WERI-Rb-1 (cell line): ENCODE results near the gene LRFN4.

Experiments
- DNase-seq: peaks from one replicate; pipeline ENCODE4 v3.0.0-alpha.2; 2020
- H3K27ac ChIP-seq: fragments of 250-450 bp; sonication (Bioruptor Pico); 2 replicates; pipeline ENCODE4 v1.5.1; 2020; ENCODE audit warnings: mild to moderate bottlenecking, moderate library complexity
- H3K27me3 ChIP-seq: fragments of 250-450 bp; sonication (Bioruptor Pico); 2 replicates; pipeline ENCODE4 v1.5.1; 2021; ENCODE audit warnings: mild to moderate bottlenecking, low read depth, moderate library complexity; ENCODE audit not compliant: insufficient read depth, severe bottlenecking
- H3K36me3 ChIP-seq: fragments of 250-450 bp; sonication (Bioruptor Pico); 2 replicates; pipeline ENCODE4 v1.5.1; 2020; ENCODE audit warnings: mild to moderate bottlenecking, moderate library complexity
- H3K4me3 ChIP-seq: 2 replicates; pipeline ENCODE4 v1.5.1; 2011; ENCODE audit warnings: low read depth, mild to moderate bottlenecking, control low read depth, low read length
- H3K9me3 ChIP-seq: fragments of 250-450 bp; sonication (Bioruptor Pico); 2 replicates; pipeline ENCODE4 v1.5.1; 2021; ENCODE audit warnings: mild to moderate bottlenecking, moderate library complexity; ENCODE audit not compliant: severe bottlenecking
- CTCF ChIP-seq: IDR thresholded peaks from 2 replicates; pipeline ENCODE4 v1.5.1; 2011; ENCODE audit warnings: low read depth, mild to moderate bottlenecking, control low read depth, inconsistent platforms, low read length

Gene LRFN4

GRCh38 chr11:66902486-66903177, 45.8 kb downstream of the LRFN4 start:
- no peaks in the 10 kb centered on the region for H3K27me3 ChIP-seq
- no peak overlapping the region for H3K4me3 ChIP-seq
- no peaks in the 10 kb centered on the region for H3K9me3 ChIP-seq
- DNase-seq = no peak
- no peaks in the 10 kb centered on the region for H3K36me3 ChIP-seq
- no peak overlapping the region for H3K27ac ChIP-seq
- no peak for TF ChIP-seq CTCF

DNA sequence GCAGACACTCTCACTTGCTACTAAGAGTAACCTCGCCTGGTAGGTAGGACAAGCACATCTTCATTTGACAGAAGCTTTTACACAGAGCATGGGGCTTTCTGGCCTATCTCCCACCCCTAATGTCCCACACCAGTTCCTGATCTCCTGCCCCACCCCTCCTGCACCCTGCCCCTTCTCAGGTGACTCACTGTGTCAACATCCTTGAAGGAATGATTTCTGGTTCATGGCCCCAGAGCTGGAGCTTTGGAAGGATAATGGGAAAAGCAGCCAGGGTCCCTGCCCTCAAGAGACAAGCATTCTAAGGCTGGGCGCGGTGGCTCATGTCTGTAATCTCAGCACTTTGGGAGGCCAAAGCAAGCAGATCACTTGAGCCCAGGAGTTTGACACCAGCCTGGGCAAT, 47.2 kb downstream of the LRFN4 start:
- H3K27me3 ChIP-seq = no peaks in the 10 kb centered on the region
- H3K9me3 ChIP-seq = no peaks in the 10 kb centered on the region
- H3K4me3 ChIP-seq = no peak overlapping the region
- no peak overlapping the region for H3K27ac ChIP-seq
- DNase-seq = no peak
- no peak for TF ChIP-seq CTCF
- no peaks in the 10 kb centered on the region for H3K36me3 ChIP-seq

DNA sequence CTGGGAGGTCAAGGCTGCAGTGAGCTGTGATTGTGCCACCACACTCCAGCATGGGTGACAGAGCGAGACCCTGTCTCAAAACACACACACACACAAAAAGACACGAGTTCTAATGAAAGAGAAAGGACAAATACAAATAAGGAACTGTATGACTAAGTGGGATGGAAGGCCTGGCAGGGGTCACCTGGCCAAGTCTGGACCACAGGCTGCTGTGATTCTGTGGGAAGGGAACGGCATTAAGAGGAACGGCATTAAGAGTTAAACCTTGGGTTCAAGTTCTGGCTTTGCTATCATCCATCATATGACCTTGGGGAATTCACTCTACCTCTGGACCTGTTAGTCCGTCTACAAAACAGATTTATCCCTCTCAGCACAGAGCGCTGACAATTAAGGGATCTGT, 47.7 kb downstream of the LRFN4 start:
- no peak for DNase-seq
- H3K36me3 ChIP-seq = no peaks in the 10 kb centered on the region
- no peaks in the 10 kb centered on the region for H3K9me3 ChIP-seq
- no peak overlapping the region for H3K4me3 ChIP-seq
- no peak overlapping the region for H3K27ac ChIP-seq
- no peak for TF ChIP-seq CTCF
- H3K27me3 ChIP-seq = no peaks in the 10 kb centered on the region

GRCh38 chr11:66904981-66905521, 48.2 kb downstream of the LRFN4 start:
- Histone ChIP-seq H3K36me3 (no peaks in the 10 kb centered on the region), H3K27ac (no peak overlapping the region), H3K4me3 (no peak overlapping the region), H3K9me3 (no peaks in the 10 kb centered on the region), H3K27me3 (no peaks in the 10 kb centered on the region)
- TF ChIP-seq CTCF = no peak
- DNase-seq = no peak

DNA sequence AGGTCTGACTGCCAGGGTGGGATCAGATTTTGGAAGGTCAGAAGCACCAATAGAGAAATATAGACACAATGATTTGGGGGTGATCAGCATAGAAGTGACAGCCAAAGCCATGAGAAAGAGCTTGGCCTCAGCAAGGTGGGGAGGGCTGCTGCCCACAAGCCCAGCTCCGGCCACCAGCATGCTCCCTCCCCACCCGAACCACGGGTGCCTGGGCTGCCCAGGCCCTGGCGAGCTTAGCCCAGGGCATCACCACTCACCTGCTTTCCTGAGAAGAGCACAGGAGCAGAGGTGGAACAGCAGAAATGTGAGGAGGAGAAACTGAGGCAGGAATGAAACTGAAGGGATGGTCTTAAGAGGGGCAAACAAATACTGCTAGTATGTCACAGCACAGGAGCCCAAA, 48.8 kb downstream of the LRFN4 start:
- Histone ChIP-seq H3K27me3 (no peaks in the 10 kb centered on the region), H3K4me3 (no peak overlapping the region), H3K36me3 (no peaks in the 10 kb centered on the region), H3K27ac (no peak overlapping the region), H3K9me3 (no peaks in the 10 kb centered on the region)
- no peak for TF ChIP-seq CTCF
- DNase-seq = no peak
